DMS 273 (cell line): ENCODE results near the gene CUX1.
"Not testable (repeated sequence)": the region's sequence is repeated elsewhere in the genome, so short reads cannot be mapped to it uniquely, and the experiment has no call there.

ENCODE experiments used
- DNase-seq: peaks from one replicate; lab custom pipeline; 2025; ENCODE audit not compliant: unreplicated experiment; lab: John Stamatoyannopoulos, UW

The CUX1 gene

GRCh38 chr7:102128303-102128702 is 310.9 kb downstream of the CUX1 start:
- no peak for DNase-seq

GRCh38 chr7:102129636-102130370 is 312.4 kb downstream of the CUX1 start:
- DNase-seq: no peak

GRCh38 chr7:102132209-102132752 is 314.9 kb downstream of the CUX1 start:
- no peak for DNase-seq

- DNase-seq: no peak
Measured at GRCh38 chr7:102138676-102139075, 321.2 kb downstream of the CUX1 start.

- no peak for DNase-seq
Measured at GRCh38 chr7:102140952-102141370, 323.5 kb downstream of the CUX1 start.

DNA sequence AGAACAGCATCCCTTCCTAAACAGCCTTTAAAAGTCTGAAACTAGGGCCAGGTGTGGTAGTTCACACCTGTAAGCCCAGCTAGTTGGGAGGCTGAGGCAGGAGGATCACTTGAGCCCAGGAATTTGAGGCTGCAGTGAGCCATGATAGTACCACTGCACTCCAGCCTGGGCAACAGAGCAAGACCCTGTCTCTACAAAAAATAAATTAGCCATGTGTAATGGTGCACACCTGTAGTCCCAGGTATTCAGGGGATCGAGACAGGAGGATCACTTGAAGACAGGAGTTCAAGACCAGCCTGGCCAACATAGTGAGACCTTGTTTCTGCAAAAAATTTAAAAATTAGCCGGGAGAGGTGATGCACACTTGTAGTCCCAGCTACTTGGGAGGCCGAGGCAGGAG is 325.0 kb downstream of the CUX1 start:
- not testable (repeated sequence) for DNase-seq

DNA sequence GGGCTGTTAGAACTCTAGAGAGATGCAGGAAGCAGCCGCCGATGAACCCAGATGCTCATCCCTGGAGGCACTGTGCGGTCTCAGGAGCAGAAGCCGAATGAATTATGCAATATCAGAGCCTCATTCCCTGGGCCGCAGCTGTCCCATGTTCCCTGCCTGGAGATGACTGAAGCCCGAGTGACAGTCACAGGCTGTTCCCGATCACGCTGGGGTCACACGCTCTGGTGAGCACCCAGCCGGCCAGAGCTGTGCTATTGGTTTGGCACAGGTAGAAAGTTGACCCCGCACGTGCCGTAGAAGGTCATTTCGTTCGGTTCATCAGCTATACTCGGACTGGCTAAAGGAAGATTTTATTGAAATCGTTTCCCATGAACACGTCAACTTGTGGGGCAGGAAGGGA is 328.7 kb downstream of the CUX1 start:
- no peak for DNase-seq

DNA sequence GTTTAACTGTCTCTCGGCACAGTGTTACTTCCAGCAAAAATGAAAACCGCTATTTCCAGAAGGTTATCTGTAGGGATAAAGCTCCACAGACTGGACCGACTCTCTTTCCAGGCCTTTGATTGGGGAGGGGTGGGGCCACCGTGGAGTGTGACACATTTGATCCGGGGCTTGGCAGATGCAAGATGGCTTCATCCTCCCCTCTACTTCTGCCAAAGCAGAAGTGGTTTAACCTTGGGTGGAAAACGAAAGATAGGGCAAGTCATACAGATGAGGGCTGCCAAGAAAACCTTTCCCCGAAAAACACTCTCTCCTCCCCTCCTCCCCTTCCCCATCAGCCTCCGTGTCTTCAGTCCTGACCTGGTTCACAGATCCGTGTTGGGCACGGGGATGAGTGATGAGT is 329.6 kb downstream of the CUX1 start:
- DNase-seq: no peak

GRCh38 chr7:102148799-102149198 is 331.4 kb downstream of the CUX1 start:
- DNase-seq: no peak

- DNase-seq: no peak
Measured at GRCh38 chr7:102149416-102149815, 332.0 kb downstream of the CUX1 start.

DNA sequence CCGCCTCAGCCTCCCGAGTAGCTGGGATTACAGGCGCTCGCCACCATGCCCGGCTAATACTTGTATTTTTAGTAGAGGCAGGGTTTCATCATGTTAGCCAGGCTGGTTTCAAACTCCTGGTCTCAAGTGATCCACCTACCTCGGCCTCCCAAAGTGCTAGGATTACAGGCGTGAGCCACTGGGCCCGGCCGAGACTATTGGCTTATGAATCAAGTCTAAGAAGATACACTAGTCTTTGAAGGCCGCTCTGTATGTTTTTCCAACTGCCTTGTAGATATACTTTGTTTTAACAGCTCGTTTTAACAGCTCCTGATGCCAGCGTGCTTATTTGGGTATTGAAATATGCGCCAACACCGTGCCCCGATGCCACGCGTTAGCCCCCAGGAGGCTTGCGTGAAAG is 332.8 kb downstream of the CUX1 start:
- DNase-seq: no peak

- DNase-seq: no peak
Measured at GRCh38 chr7:102152672-102153598, 335.5 kb downstream of the CUX1 start.

DNA sequence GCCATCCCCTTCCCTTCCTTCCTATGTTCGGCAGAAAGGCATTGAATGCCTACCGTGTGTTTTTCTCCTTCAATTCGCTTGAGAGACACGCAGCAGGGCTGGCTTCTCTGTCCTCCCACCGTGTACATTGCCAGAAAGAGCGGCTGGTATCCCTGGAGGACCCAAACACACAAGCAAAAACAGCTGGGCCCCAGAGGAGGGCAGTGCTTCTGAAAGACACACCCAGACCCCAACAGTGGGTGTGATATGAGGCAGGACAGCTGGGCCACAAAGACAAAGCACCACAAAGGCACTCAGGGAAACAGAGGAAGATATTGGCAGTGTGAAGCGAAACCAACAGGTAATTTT is 336.1 kb downstream of the CUX1 start:
- DNase-seq: no peak

DNA sequence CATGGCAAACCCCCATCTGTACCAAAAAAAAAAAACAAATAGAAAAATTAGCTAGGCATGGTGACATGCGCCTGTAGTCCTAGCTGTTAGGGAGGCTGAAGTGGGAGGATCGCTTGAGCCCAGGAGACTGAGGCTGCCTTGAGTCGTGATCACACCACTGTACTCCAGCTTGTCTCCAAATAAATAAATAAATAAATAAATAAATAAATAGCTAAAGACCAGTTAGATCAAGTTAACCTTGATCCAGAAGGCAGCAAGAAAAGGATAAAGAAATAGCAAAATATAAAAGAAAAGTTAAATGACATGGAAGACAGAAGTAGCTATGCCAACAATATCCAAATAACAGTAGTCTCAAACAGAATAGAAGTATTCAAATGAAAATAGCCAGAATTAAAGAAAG is 337.0 kb downstream of the CUX1 start:
- DNase-seq: no peak

DNA sequence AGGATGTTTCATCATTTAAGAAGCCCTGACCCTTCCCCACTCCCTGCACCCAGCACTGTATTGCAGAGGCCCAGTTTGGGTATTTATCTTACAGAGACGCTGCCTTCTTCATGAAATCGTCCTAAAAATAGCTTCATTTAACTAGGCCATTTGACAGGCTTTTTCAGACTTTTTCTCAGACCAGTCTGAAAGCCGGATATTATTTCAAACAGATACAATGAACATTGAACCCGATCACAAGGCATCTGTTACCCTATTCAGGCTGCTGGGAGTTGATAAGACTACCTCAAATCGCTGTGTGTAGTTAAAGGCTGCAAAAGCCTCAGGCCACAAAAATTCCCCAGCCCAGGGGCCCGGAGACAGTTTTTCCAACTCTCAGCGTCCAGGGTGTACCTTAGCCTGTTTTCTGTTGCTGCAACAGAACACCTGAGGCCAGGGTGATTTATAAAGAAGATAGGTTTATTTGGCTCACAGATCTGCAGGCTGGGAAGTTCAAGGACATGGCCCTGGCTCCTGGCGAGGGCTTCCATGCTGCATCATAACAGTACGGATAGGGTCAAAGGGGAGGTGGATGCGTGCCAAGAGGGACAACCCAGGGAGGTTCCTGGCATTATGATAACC is 338.5 kb downstream of the CUX1 start:
- DNase-seq: no peak

GRCh38 chr7:102156867-102157266 is 339.4 kb downstream of the CUX1 start:
- no peak for DNase-seq

GRCh38 chr7:102165136-102165535 is 347.7 kb downstream of the CUX1 start:
- DNase-seq: no peak

DNA sequence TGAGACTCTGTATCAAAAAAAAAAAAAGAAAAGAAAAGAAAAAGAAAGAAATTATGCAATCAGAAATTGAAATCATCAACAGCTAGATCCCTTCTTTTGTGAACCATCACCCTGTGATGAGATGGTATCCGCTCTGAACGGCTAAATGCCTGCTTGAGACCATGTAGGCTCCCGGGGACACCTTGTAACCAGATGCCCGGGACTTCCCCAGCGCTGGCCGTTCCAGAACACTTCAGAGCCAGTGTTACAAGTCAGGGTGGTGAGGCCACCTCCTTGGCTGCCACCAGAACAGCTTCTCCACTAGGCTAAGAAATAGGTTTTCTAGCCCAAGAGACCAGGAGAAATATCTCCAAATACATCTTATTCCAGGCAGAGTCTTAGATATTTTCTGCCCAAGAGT is 349.8 kb downstream of the CUX1 start:
- no peak for DNase-seq

GRCh38 chr7:102169651-102170392 is 352.4 kb downstream of the CUX1 start:
- no peak for DNase-seq

GRCh38 chr7:102170393-102170970 is 353.1 kb downstream of the CUX1 start:
- no peak for DNase-seq

DNA sequence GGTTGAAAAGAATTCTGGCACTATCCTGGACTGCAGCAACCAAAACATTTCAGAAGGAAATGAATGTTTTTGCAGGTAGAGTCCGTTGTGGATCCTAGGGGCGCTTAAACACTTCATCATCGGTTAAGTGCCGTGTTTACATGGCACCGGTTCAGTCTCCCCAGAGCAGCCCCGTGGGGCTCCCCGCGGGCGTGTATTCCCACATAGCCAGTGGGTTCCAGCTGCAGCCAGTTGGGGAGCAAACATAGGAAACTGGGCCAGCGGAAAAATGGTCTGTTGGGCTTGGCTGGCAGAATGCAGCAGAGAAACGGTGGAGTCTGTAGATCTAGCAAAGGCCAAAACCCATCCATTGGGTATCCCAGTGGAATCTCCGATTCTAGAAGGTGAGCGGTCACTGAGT is 356.2 kb downstream of the CUX1 start:
- DNase-seq: no peak
